Suppressor macrophage treated with lipopolysaccharide for 4 hours (primary cell): ENCODE data around the gene NIPSNAP2.
"Not testable (repeated sequence)": the region's sequence is repeated elsewhere in the genome, so short reads cannot be mapped to it uniquely, and the experiment has no call there.

ENCODE experiments used
- DNase-seq: peaks from one replicate; pipeline ENCODE4 v3.0.0-alpha.2; 2020

NIPSNAP2 gene

DNA sequence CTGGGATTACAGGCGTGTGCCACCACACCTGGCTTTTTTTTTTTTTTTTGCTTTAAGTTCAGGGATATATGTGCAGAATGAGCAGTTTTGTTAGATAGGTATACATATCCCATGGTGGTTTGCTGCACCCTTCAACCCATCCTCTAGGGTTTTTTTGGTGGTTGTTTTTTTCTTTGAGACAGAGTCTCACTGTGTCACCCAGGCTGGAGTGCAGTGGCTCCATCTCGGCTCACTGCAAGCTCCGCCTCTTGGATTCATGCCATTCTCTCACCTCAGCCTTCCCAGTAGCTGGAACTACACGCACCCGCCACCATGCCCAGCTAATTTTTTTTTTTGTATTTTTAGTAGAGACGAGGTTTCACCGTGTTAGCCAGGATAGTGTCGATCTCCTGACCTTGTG is 84.4 kb downstream of the NIPSNAP2 start:
- not testable (repeated sequence) for DNase-seq
